ENCODE results near the gene IL23R.

IL23R gene

GRCh38 chr1:67294836-67295617 lies 128.8 kb downstream of the IL23R start:
- TF ChIP-seq POLR2AphosphoS5 (IDR thresholded peaks at IDR 0.05; ENCODE audit: low read depth, low read length) (no peak), TAF1 (IDR thresholded peaks at IDR 0.05; ENCODE audit: borderline replicate concordance, low read depth, low read length) (no peak), POLR2A (IDR thresholded peaks at IDR 0.05; ENCODE audit: low read depth, low read length) (no peak)
- DNase-seq (ENCODE audit: insufficient read length) (no peak), FAIRE-seq (no peak)

- TF ChIP-seq TAF1 (IDR thresholded peaks at IDR 0.05; ENCODE audit: borderline replicate concordance, low read depth, low read length), result no peak
- DNase-seq (ENCODE audit: insufficient read length) (no peak), FAIRE-seq (no peak)
These were observed 132.5 kb downstream of the IL23R start for GRCh38 chr1:67298762-67299161.

- FAIRE-seq (no peak), DNase-seq (ENCODE audit: insufficient read length) (no peak)
- no peak for TF ChIP-seq POLR2A (IDR thresholded peaks at IDR 0.05; ENCODE audit: low read depth, low read length)
- no peak for TF ChIP-seq POLR2AphosphoS5 (IDR thresholded peaks at IDR 0.05; ENCODE audit: low read depth, low read length)
- TF ChIP-seq TAF1 (IDR thresholded peaks at IDR 0.05; ENCODE audit: borderline replicate concordance, low read depth, low read length), result no peak
These were observed 133.0 kb downstream of the IL23R start for GRCh38 chr1:67299296-67299695.

- no peak for TF ChIP-seq POLR2A (IDR thresholded peaks at IDR 0.05; ENCODE audit: low read depth, low read length)
- no peak for TF ChIP-seq TAF1 (IDR thresholded peaks at IDR 0.05; ENCODE audit: borderline replicate concordance, low read depth, low read length)
- TF ChIP-seq POLR2AphosphoS5 (IDR thresholded peaks at IDR 0.05; ENCODE audit: low read depth, low read length), result no peak
- no peak for FAIRE-seq
- no peak for DNase-seq (ENCODE audit: insufficient read length)
These were observed 134.3 kb downstream of the IL23R start for GRCh38 chr1:67300561-67300960.

GRCh38 chr1:67304023-67304422 lies 137.8 kb downstream of the IL23R start:
- TF ChIP-seq POLR2AphosphoS5 (IDR thresholded peaks at IDR 0.05; ENCODE audit: low read depth, low read length) (no peak), TAF1 (IDR thresholded peaks at IDR 0.05; ENCODE audit: borderline replicate concordance, low read depth, low read length) (no peak), POLR2A (IDR thresholded peaks at IDR 0.05; ENCODE audit: low read depth, low read length) (no peak)
- DNase-seq (ENCODE audit: insufficient read length), result no peak

GRCh38 chr1:67306547-67306946 lies 140.3 kb downstream of the IL23R start:
- TF ChIP-seq POLR2AphosphoS5 (IDR thresholded peaks at IDR 0.05; ENCODE audit: low read depth, low read length) (no peak), POLR2A (IDR thresholded peaks at IDR 0.05; ENCODE audit: low read depth, low read length) (no peak), TAF1 (IDR thresholded peaks at IDR 0.05; ENCODE audit: borderline replicate concordance, low read depth, low read length) (no peak)
- FAIRE-seq (no peak), DNase-seq (ENCODE audit: insufficient read length) (no peak)

More at GRCh38 chr1:67304023-67304422, 137.8 kb downstream of the IL23R start:
- FAIRE-seq, result no peak

GRCh38 chr1:67307251-67308060 lies 141.2 kb downstream of the IL23R start, which contains the start of gene IL12RB2:
TSS of gene IL12RB2 (plus strand) at chr1:67307873. CDS start at chr1:67320369, 12,496 bp downstream.
- DNase-seq (ENCODE audit: insufficient read length), result peak; percentile 17
- FAIRE-seq, result peak; percentile 87
- TF ChIP-seq POLR2A (IDR thresholded peaks at IDR 0.05; ENCODE audit: low read depth, low read length) (no peak), POLR2AphosphoS5 (IDR thresholded peaks at IDR 0.05; ENCODE audit: low read depth, low read length) (no peak), TAF1 (IDR thresholded peaks at IDR 0.05; ENCODE audit: borderline replicate concordance, low read depth, low read length) (no peak)

- DNase-seq (ENCODE audit: insufficient read length), result no peak
- no peak for FAIRE-seq
- TF ChIP-seq TAF1 (IDR thresholded peaks at IDR 0.05; ENCODE audit: borderline replicate concordance, low read depth, low read length), result no peak
- no peak for TF ChIP-seq POLR2AphosphoS5 (IDR thresholded peaks at IDR 0.05; ENCODE audit: low read depth, low read length)
- no peak for TF ChIP-seq POLR2A (IDR thresholded peaks at IDR 0.05; ENCODE audit: low read depth, low read length)
These were observed 141.9 kb downstream of the IL23R start for GRCh38 chr1:67308136-67308535.
